ENCODE results near the gene PICALM. TPM values are rescaled to one million over a fixed set of nuclear protein-coding genes. Genes with fewer than 3 reads are reported as not detected.

The PICALM gene
- total and polyA plus RNA-seq, 2 of the 4 experiments (the other 2 are of a cell fraction) = 235 to 453 TPM

DNA sequence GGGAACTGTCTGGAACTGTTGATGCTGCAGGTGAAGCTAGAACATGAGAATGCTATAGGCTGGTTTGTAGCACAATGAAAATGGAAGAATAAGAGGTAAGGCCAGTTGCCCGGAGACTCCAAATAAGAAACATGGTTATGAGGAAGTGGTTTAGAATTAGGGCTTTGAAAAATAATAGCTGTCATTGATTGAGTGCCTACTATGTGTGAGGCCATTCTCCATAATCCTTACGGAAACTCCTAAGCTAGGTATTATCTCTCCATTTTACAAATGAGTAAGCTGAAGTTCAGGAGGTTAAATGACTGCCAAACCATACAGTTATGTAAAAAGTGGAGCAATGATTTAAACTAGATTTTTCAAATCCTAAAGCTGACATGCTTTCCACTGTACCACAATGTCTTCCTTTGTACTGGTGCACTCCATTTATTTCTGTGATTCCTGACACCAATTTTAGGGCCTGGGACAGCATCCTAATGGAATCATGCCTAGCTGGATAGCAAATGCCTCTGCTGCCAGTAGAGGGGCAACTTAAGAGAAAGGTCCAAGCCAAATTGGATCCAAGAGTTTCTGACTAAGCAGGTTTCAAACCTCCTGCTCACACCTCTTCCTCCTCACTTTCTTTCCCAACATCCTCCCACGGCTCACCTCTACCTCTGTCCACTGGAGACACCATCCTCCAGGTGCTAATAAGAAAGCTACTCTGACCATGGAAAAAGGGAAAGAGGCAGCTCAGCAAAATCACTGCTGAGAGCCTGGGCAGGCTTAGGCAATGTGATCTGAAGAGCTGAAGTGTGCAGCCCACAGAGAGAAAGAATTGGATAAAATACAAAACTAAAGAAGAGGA, 46.9 kb upstream of the PICALM start:
- Histone ChIP-seq H3K14ac (replicated peaks; ENCODE audit: low read depth, low read length) (peak overlapping the region; percentile 74), H2AFZ (replicated peaks; ENCODE audit: low read length, poor library complexity) (peak overlapping the region; percentile 23), H4K20me1 (ENCODE audit: insufficient read depth, low read length) (no peaks in the 10 kb centered on the region), H3K18ac (ENCODE audit: low read depth, low read length) (peak overlapping the region; percentile 86; the same call in 1 of the 2 replicates), H3K36me3 (ENCODE audit: control insufficient read depth, insufficient read depth, low read length) (no peaks in the 10 kb centered on the region), H3K9me3 (ENCODE audit: control insufficient read depth, insufficient read depth, low read length) (no peaks in the 10 kb centered on the region), H3K4me3 (ENCODE audit: insufficient read depth, low read depth, low read length) (no peak overlapping the region; the same call in 1 of the 2 replicates), H2BK20ac (ENCODE audit: low read depth, low read length) (peak overlapping the region; percentile 81), H3K27me3 (ENCODE audit: control insufficient read depth, insufficient read depth, low read length) (no peaks in the 10 kb centered on the region), H2AK5ac (ENCODE audit: low read depth, low read length) (peak overlapping the region; percentile 83), H2BK120ac (ENCODE audit: low read depth, low read length) (peak overlapping the region; percentile 90), H4K8ac (ENCODE audit: low read depth in 2 of 2, low read length in 2 of 2) (peak overlapping the region; percentile 34 to 88; a peak in 3 of 4 replicates), H3K4ac (ENCODE audit: low read depth, low read length) (peak overlapping the region; percentile 84), H2BK15ac (ENCODE audit: low read depth, low read length) (peak overlapping the region; percentile 22; the same call in 1 of the 3 replicates), H2BK5ac (ENCODE audit: low read depth, low read length, poor library complexity, severe bottlenecking) (peak overlapping the region; percentile 86), H3K4me2 (ENCODE audit: low read depth, low read length) (peak overlapping the region; percentile 48), H3K56ac (ENCODE audit: extremely low read depth, insufficient read depth, low read length) (peak overlapping the region; percentile 82), H3K9ac (ENCODE audit: low read depth, low read length) (0 out of 2 replicates have a peak overlapping the region, but pooled peaks have one; percentile 12), H3K9me1 (ENCODE audit: insufficient read depth, low read length) (peaks cover 14% of the 10 kb centered on the region), H4K91ac (ENCODE audit: insufficient read depth, low read depth, low read length) (peak overlapping the region; percentile 59; the same call in 1 of the 2 replicates), H3K27ac (ENCODE audit: insufficient read depth, low read length) (peak overlapping the region; percentile 59), H3K23ac (ENCODE audit: low read depth, low read length) (peak overlapping the region; percentile 25; the same call in 1 of the 2 replicates), H2AK9ac (replicated peaks; ENCODE audit: low read depth, low read length, poor library complexity) (no peak overlapping the region), H3K79me1 (ENCODE audit: low read depth in 1 of 2, low read length in 2 of 2) (no peaks in the 10 kb centered on the region), H3K4me1 (ENCODE audit: control insufficient read depth, insufficient read depth, low read length) (peaks cover 9% of the 10 kb centered on the region), H4K5ac (ENCODE audit: low read depth, low read length) (peak overlapping the region; percentile 60; the same call in 1 of the 2 replicates)
- BruUV-seq (replicated peaks) = no TSS peak
- TF ChIP-seq CTCF (conservative IDR thresholded peaks at IDR 0.05; ENCODE audit: low read depth, low read length) = no peak; the same call in 1 of the 2 replicates
- TF ChIP-seq POLR2A (IDR thresholded peaks at IDR 0.05; ENCODE audit: low read depth, low read length) = no peak
- TF ChIP-seq CHD1 (IDR thresholded peaks at IDR 0.05; ENCODE audit: low read depth, low read length) = no peak
- TF ChIP-seq CEBPB (IDR thresholded peaks at IDR 0.05; ENCODE audit: low read depth, low read length) = peak; percentile 37; the same call in 1 of the 2 replicates
- ATAC-seq (ENCODE audit: low read depth) (peak; percentile 53), DNase-seq (peak; percentile 62)
- in situ Hi-C loops (cut with MboI; ENCODE audit: low sequenced_read_pairs) = no loop called here
- ChIA-PET POLR2A (ENCODE audit: unreplicated experiment) (no interaction called here), CTCF (interaction anchor here (0.6 to 1.0 kb wide), 3 partner anchors 9 to 162 kb away, joined by 3 read pairs; no protein-coding TSS in a partner anchor)
- intact Hi-C loops (cut with micrococcal nuclease) = loop anchor here (2.0 kb wide), 1 partner anchor 47 kb away; the partner anchor contains the start of gene PICALM
- dilution Hi-C loops (cut with HindIII; ENCODE audit: low sequenced_read_pairs, unreplicated experiment) = no loop called here
- WGBS, 2 experiments (ENCODE audit: extremely low coverage in 2 of 2, insufficient read length in 1 of 2) = no CpG with 5 or more reads among the region's 3 CpGs

Measured in IMR-90 (cell line).